DND-41 (cell line): Measurements from ENCODE around the gene MARCHF3.

ENCODE experiments used
- CTCF ChIP-seq: IDR thresholded peaks from 2 replicates; pipeline ENCODE4 v1.5.1; 2012; ENCODE audit warnings: borderline replicate concordance, low read length, moderate library complexity, mild to moderate bottlenecking; ENCODE audit not compliant: poor library complexity, severe bottlenecking; ENCODE audit errors: extremely low read depth
- EZH2 ChIP-seq: IDR thresholded peaks from 3 replicates; pipeline ENCODE4 v1.6.1; 2012; ENCODE audit warnings: borderline replicate concordance, low read depth, mild to moderate bottlenecking, moderate library complexity, low read length, inconsistent platforms; ENCODE audit not compliant: severe bottlenecking

DNA sequence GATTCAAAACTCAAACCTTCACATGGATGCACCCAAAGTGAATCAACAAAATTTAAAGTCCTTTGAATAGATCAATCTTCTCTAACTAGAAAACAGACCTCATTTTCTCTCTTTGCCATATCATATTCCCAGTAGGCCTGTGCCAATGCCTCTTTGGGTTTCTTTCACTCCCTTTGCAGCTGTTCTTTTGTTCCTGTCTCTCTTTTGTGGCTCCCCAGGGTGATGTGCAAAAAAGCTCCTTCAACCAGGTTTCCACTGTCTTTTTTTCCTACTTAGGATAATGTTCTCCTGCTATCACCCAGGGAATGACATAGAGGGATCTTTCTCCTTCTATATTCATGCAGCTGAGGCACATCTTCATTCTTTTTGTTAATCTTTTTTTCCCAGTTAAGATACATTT is 54.6 kb downstream of the MARCHF3 start:
- TF ChIP-seq CTCF (no peak), EZH2 (no peak)
